NCI-H82 treated with DMSO at 0.1 percent for 48 hours (cell line): Measurements from ENCODE around the gene PUS7.
"Not testable (repeated sequence)": the region's sequence is repeated elsewhere in the genome, so short reads cannot be mapped to it uniquely, and the experiment has no call there.

Experiments
- DNase-seq: peaks from one replicate; lab custom pipeline; 2025; ENCODE audit not compliant: unreplicated experiment; lab: John Stamatoyannopoulos, UW

PUS7 gene

DNA sequence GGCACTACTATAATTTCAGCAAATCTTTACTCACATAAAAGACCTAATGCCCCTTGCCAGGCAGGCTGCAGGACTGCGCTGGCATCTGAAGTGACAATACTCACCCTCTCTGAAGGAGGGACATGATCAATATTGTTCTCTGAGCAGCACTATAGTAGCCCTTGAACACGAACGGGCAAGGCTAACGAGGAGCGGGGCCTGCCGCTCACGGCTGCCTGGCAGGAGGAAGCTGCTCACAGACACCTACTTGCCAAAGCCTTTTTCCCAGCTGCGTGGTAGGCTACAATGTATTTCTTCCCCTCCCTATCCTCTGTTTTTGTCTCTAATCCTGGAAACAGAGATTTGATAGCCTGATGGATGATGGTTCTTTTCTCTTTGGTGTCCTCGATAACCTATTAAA, 19.9 kb downstream of the PUS7 start:
- DNase-seq: no peak

DNA sequence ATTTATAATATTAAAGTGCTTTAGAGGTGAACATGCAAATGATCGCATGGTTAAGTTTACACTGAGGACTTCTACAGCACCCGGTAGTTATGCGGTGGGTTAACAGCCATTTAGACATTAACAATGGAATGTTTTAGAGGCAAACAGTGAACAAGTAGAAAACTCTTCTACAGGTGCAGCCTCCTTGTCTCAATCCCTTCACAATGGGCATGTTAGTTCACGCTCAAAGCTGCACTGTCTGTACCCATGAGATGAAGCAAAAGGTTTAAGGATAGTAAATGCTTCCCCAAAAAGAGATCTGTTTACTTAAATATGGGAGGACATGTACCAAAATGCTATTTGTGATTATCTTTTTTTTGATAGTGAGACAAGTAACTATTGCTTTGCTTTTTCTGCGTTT, 25.1 kb downstream of the PUS7 start:
- DNase-seq: no peak

DNA sequence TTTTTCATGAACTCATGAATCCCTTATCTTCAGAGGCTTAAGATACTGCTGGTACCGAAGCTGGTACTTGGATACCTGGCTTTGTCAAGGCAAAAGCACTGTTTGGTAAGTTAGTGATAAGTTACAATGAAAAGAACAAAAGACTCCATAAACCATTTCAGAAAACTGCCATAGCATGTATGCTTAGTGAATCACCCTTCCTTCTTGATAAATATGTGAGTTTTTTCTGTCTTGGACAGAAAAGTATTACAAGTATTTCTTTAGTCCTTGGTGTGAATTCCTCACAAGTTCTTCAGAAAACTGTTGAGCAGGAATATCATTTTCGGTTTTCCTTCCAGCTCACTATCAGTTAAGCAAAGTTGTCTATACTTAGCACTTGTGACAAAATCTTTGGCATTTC, 25.6 kb downstream of the PUS7 start:
- DNase-seq: no peak

DNA sequence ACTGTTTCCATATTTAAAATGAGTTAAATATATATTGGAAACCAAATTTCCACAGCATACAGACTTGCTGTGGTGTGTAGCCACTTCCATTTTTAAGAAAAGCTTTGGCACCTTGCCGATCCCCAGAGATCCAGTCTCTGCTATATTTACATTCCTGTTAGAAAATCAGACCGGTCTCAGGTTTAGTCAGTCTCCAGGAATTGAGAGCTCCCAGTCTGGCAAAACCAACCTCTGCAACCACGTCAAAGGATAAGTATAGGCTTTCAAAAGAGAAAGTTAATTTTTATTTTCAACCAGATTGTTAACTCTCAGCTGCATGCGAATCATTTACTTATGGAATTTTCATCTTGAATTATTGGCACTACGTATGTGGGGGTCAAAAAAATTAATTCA, 28.2 kb downstream of the PUS7 start:
- no peak for DNase-seq

DNA sequence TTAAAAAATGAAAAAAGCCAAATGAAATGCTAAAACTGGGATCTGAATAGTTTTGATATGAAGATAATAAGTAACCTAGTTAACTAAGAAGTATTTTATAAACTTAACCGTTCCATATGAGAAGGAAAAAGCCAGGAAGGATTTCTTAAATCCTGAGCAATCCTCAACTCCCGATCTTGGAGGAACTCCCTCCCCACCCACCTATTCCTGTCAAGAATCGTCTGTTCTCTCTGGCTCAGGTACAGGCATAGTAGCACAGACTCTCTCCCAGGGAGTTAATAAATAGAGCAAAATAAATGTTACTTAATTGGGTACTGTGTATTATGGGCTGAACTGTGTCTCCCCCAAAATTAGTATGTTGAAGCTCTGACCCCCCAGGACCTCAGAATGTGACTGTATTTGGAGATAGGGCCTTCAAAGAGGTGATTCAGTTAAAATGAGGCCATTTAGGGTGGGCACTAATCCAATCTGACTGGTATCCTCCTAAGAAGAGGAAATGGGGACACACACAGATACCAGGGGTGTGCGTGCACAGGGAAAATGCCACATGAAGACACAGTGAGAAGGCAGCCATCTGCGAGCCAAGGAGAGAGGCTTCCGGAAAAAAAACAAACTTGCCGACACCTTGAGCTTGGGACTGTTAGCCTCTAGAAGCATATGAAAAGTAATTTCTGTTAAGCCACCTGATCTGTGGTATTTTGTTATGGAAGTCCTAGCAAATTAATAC, 28.7 kb downstream of the PUS7 start:
- no peak for DNase-seq

DNA sequence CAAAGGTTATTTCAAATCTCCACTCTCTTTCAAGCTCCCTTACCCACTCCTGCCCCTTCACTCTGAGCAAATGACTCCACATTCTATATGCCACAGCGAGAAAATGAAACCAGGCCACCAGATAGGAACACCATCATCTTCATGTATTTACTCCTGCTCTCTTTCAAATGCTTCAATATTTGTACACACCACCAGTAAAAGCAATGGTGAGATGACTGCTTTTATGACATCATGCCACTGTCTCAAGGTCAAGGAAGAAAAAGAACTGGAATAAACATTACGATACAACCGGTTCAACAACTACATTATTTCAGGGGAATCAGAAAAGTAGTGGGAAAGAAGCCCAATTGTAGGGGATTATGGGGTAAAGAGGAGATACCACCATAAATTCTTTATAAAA, 32.7 kb downstream of the PUS7 start:
- no peak for DNase-seq

DNA sequence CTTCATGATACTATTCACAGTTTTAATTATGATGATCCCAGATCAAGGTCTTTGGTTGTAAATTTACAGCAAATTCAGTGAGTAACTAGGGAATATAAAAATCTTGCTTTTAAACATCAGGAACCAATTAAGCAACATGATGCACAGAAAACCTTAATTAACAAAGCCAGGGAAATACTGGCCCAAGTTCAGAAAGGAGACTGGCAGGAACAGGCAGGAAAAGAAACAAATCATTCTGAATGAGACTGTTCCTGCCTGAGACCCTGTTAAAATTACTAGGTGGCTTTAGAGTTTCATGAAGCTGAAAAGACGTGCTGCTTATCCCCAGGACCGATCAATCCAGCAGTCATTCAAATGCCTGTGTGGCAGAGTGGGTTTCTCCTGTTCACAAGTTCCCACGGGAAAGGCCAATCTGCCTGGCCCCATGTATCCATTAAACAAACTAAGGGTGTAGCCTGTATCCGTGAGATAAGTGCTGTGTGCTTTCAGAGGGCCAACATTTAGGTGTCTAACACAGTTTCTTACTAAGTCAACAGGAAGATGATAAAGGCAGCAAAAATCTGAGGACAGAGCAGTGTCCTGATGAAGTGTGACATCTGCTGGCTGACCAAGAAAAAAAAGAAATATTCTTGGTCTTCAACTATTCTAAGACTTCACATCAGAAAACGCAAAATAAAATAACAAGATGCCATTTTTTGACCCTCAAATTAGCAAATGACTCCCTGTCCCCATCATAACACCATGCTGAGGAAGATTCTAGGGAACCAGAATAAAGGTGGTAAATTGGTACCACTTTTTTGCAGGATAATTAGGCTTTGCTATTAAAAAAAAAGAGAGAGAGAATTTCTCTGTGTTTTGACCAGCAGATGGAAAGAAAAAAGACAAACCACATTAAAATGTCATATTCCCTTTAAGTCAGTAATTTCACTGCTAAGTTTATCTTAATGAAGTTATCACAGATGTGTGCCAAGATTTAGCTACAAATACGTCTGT, 34.2 kb downstream of the PUS7 start:
- DNase-seq: no peak

DNA sequence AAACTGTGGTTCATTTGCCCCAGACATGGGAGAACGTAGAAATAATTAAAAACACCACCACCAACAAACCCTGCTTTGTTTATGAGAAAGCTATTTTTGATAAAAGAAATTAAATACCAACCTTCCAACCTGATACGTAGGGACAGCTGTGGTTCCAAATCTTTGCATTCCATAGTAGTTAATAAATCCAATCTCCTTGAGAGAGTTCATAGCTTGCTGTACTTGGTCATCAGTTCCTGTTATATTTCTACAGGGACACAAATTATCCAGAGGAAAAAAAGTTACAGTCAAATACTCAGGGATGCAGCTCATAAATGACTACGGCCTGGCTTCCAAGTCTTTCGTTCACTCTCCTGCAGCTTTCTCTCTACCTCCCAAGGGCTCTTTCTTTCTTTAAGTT, 41.1 kb downstream of the PUS7 start:
- no peak for DNase-seq

DNA sequence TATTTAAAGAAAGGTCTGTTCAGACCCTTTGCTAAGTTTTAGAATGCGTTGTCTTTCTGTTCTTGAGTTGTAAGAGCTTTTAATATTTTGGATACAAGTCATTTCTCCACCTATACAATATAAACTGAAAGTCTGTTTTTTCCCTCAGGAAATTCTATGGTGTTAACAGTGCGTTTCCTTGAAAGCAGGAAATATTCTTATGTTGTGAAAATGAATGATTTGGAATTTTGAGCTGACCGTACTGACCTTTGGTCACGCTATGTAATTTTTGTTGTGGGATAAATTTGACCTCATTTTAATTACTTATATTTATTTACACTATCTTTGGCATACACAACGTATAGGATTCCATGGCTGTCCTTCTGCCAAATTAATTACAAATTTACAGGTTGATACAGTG, 43.5 kb downstream of the PUS7 start:
- DNase-seq: no peak

DNA sequence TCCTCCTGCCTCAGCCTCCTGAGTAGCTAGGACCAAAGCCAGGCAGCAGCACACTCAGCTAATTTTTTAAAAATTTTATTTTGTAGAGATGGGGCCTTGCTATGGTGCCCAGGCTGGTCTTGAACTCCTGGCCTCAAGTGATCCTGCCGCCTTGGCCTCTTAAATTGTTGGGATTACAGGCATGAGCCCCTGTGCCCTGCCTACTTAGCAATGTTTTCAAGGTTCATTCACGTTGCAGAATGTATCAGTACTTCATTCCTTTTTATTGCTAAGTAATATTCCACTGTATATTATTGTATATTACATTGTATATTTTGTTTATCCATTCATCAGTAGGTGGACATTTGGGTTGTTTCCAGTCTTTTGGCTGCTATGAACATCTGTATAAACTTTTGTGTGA, 44.2 kb downstream of the PUS7 start:
- DNase-seq: no peak

DNA sequence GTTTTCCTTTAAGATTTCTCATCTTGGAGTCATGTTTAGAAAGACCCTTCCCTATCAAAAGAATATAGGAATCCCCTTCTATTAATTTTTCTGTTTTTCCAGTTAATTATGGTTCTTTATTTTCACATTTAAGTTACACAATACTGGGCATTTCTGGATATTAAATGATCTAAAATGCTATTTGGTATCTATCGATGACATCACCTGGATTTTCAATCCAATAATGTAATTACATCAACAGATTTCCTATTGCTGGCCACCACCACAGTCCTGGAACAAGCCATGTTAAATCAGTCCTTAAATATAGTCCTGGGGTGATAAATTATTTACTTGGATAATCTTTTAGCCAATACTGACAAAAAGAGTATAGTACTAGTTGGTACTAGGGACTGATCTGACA, 48.0 kb downstream of the PUS7 start:
- DNase-seq: no peak

DNA sequence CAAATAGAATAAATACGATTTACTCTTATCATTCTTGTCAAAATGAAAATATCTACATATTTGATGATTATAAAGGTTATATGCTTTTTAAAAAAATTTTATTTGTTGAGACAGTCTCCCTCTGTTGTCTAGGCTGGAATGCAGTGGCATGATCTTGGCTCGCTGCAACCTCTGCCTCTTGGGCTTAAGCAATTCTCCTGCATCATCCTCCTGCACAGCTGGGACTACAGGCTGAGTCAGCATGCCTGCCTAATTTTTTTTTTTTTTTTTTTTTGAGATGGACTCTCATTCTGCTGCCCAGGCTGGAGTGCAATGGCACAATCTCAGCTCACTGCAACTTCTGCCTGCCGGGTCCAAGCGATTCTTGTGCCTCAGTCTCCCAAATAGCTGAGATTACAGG, 48.9 kb downstream of the PUS7 start:
- DNase-seq: no peak

DNA sequence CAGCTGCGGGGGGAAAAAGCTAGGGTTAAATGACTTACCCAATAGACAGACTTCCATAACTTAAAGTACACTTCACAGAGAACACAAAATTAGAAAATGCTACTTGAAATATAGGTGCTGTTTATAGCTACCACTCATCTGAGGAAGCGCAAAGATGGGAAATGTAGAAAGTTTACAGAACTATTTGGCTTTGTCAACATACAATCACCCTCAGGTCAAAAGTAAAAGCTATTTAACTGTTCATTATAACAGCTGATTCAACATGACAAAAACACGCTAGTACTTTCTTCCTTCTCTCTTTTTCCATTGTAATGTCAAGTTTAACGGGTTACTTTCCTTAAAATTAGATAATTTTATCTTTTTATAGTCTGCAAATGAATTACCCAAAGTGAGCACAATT, 51.2 kb downstream of the PUS7 start:
- DNase-seq: no peak

DNA sequence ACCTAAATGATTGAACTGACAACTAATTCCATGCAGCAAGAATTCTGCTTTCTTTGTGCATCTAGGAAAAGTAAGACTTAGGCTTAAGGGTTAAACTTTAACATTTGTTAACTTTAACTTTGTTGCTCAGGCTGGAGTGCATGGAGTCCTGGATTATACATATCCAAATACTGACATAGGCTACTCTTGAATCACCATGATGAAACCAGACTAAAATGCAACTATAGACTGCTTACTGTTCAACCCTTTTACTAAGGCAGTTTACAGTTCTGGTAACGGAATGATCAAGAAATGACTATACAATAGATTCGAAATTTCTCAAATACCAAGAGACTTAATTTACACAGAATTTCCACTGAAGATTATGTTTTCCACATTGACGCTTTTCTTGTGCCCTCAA, 52.0 kb downstream of the PUS7 start:
- no peak for DNase-seq

DNA sequence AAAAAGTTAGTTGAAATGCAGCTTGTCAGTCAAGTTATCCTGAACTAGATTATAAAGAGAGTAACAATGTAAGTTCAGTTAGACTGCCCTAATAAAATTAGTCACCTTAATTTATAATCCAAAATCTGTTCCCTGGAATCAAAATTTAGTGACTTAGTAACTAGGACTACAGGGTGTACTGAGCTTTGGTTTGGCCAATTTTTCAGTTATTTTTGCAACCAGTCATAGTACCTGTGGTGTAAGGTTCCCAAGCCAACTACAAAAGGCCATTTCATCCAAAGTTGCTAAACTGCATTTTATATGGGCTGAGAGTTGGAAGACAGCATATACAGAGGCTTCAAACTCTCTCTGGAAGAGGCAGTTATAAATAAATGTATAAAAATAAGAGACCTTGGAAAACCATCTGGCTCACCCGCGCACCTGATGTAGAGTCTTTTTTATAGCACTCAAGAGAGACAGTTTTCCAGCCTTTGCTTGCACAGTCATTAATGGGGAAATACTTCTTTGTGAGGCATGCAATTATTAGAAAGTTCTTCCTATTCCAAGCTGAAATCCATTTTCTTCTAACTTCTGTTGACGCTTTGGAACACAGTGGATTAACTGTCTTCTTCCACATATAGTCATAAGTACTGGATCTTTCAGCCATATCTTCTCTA, 59.2 kb downstream of the PUS7 start:
- DNase-seq: no peak

DNA sequence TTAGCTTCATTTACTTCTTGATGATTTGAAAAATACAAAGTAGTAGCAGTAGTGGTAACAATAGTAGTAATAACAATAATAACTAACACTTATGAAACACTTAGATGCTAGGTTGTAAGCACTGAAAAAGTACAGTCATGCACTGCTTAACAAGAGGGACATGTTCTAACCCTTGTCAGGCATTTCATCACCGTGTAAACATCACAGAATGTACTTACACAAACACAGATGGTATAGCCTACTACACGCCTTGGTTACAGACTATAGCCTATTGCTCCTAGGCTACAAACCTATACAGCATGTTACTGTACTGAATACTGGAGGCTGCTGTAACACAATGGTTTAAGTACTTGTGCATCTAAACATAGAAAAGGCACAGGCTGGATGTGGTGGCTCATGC, 60.6 kb downstream of the PUS7 start:
- no peak for DNase-seq

DNA sequence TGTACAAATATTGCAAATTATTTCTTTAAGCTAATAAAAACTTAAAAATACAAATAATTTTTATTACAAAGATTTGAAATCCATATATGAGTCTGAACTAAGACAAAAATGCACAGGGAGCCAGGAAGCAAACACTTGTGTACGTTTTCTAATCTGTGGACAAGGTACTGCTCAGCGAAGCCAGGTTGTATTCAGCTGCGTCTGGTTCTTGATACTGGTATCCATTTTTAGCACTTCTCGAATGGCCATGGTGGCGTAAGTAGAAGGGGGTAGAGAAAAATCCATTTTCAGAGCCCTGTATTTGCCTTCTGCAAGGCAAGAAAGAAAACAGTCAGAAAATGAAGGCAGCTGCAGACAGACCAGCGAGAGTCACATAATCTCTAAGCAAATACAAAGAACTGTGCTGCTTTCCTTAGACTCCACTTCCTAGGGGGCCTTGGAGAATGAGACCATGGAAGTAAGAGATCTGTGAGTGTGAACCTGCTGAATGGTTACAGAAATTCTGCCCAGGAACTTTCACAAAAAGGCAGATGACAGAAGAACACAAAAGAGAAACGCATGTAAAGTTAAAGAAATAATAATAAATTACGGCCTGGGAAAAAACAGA, 64.3 kb downstream of the PUS7 start:
- DNase-seq: no peak

DNA sequence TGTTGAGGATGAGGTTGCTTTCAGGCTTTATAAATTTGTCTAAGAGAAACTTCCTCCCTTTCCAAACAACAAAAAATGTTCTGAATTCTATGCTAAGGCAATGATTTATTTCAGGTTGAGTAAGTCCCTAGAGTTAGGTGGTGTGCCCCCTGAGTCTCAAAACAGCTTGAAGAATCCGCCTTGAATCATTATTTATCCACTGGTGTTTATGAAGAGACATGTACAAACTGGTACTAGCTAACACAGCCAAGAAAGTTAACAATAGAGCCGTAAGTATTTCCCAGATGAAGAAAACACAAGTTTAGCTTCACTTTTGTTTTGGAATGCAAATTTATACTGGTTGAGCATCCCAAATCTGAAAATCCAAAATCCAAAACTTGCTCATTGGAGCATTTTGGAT, 67.2 kb downstream of the PUS7 start:
- no peak for DNase-seq

DNA sequence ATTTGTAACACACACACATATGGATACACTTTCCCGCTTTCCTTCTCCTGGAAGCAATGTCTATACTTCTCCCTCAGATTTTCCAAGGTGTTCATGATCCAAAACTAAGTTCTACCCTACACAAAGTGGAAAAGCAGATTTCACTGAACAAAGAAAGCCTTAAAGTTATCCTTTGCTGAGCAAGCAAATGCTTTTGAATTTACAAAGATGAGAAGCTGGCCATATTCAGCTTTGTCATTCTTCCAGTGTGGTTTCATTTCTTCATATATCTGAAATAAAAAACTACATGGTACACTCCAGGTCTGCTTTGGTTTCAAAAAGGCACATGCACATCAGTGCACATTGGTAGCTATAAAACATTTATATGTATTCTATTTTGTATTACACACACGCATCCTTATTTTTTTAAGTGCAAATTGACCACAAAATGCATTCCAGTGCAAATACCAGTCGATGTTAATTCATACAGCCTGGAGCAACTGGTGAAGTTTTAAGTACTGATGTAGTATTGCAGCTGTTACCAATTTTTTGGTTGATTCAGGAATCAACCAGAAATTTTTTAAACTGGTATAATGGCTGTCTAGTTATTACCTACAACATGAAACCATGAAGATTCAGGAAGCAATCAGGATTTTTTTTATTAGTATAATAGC, 67.8 kb downstream of the PUS7 start:
- no peak for DNase-seq

DNA sequence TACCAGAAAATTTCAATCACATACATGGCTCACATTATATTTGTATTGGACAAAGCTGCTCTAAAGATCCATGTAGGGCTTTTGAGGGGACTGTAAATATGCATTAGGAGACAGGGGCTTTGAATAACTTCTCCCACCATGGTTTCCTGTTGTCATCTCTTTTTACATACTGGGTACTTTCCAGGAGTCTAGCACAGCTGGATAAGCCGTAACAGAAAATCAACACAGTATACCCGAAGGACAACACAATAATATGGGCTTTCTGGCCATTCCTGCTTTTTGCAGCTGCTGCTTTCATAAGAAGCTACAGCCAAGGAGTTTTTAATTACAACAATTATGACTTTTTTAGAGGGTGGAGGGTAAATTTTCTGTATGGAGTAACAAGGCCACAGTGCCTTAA, 70.0 kb downstream of the PUS7 start:
- DNase-seq: no peak

DNA sequence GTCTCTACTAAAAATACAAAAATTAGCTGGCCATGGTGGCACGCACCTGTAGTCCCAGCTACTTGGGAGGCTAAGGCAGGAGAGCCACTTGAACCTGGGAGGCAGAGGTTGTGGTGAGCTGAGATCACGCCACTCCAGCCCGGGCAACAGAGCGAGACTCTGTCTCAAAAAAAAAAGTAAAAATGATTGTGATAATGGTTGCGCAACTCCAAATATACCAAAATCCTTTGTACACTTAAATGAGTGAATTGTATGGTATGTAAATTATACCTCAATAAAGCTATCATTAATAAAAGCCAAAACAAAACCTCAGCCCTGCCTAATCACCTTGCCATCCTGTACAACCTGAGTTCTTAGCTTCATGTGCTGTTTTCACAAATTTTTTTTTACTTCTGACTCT, 71.2 kb downstream of the PUS7 start:
- DNase-seq: not testable (repeated sequence)
